Activated CD4-positive, alpha-beta T cell treated with anti-CD3 and anti-CD28 coated beads, Interleukin-2, Interleukin-4, amounts not matched to agents 100 ng/mL and 50 ng/mL, durations not matched to agents 16 hours and 8 hours (primary cell): ENCODE results near the gene AGXT.

Experiments used
- DNase-seq: peaks from one replicate; pipeline ENCODE4 v3.0.0-alpha.2; 2020; ENCODE audit warnings: low spot score

The AGXT gene

DNA sequence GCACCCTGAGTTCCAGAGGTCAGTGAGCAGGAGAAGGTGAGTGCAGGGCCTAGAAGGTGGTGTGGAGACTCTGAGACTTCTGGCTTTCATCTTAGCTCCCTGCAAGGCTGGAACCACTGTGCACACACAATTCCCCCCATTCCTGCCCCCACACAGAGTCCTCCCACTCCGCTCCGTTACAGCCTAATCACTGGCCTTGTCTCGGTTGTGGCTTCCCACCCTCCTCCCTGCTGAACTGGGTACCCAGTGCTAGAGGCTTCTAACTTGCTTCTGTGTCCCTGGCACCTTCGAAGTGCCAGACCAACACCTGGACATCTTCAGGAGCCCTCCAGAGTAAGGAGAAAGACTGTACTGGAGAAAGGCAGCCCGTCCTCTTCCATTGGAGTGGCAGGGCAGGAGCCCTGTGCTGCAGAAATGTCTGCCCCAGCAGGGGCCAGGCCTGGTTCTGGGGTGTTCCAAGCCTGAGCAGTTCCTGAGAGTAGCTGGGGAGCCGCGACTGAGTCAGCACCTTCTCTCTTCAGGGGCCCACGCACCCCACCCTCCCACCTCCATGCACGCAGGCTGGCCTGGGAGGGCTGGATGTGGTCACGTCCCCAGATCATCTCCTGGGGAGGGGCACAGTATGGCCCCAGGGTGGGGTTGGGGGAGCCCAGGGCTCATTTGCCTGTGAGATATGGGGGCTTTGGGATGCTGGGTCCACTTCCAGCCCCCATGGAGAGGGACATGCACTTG lies 60.9 kb downstream of the AGXT start:
- DNase-seq: no peak
